ENCODE results near the gene ENAH.

The ENAH gene

DNA sequence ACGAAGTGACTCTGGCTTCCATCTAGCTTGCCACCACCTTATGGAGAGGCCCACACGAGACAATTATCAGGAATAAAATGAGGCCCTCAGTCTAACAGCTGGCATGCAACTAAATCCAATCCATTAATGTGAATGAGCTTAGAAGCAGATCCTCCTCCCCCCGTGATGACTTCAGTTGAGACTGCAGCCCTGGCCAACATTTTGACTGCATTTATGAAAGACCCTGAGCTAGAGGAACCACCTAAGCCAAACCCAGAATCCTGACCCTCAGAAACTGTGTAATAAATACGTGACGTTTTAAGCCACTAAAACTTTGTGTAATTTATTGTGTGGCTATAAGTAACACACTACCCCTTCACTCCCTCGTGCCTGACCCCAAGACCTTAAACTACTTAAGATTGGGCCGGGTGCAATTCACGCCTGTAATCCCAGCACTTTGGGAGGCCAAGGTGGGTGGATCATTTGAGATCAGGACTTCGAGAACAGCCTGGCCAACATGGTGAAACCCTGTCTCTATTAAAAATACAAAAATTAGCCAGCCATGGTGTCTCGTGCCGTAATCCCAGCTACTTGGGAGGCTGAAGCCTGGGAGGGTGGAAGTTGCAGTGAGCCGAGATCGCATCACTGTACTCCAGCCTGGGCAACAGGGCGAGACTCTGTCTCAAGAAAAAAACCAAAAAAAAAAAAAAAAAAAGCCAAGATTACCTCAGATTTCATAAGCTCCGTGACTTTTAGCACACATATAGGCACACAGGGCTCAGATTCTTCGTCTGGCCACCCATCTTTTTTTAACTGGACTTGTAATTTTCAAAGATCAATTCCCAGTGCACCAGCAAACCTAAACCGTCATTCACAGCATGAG, 72.5 kb downstream of the ENAH start:
- no peak for DNase-seq (ENCODE audit: low read depth, low spot score)
- H3K4me3 ChIP-seq (ENCODE audit: low read length): no peak overlapping the region

DNA sequence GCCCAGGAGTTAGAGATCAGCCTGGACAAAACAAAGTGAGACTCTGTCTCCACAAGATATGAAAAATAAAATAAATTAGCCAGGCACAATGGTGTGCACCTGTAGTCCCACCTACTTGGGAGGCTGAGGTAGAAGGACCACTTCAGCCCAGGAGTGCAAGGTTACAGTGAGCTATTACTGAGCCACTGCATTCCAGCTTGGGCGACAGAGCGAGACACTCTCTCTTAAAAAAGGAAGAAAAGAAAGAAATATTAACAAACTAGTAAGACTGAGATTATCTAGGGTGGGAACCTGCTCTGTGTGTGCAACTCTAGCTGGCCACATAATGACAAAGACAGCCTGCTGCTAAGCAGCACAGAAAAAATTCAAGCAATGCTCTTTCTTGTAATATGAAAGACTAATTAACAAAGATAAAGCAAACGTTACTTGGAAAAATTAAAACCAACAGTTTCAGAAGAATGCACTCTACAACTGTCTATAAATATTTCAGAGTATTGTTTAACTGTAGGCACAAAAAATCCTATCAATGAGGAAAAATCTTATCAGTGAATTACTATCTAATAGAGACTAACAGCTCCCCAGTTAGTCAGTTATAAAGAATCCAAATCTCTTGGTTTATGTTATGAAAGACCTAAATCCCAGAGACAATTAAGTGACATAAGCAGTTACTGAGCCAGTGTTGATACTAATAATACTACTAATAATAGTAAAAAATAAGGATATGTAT, 74.5 kb downstream of the ENAH start:
- no peak overlapping the region for H3K4me3 ChIP-seq (ENCODE audit: low read length)
- no peak for DNase-seq (ENCODE audit: low read depth, low spot score)

DNA sequence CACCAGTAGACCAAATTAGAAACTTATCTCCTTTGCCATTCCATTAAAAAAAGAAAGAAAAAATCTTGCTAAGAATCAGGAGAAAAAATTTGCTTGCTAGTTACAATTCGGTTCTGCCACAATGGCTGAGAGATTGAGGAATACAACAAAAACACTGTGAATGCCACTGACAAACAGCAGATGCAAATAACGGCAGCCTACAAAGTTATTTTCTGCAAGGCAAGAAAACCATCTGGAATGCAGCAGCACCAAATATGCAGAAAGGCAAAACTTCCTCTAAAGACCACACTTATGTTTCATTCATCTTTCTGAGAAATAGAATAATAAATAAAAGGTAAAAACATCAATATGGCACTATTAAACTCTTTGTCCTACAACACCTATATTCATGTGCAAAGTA, 75.7 kb downstream of the ENAH start:
- no peak overlapping the region for H3K4me3 ChIP-seq (ENCODE audit: low read length)
- no peak for DNase-seq (ENCODE audit: low read depth, low spot score)

DNA sequence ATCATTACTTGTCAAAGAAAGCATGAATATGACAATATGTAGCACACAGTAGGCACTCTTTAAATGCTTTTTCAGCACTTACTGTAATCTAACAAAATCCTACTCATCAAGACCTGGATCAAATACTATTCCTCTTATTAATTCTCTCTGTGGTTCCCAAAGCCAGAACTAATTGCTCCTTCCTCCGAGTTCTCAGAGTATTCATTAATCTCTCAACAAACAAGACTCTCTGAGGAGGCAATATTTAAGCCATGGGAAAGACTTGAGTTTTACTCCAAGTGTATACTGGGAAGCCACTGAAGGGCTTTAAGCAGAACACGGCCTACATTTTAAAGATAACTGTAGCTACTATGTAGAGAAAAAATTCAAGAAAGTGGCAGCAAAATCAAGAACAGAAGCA, 79.7 kb downstream of the ENAH start:
- DNase-seq (ENCODE audit: low read depth, low spot score): no peak
- H3K4me3 ChIP-seq (ENCODE audit: low read length): no peak overlapping the region

DNA sequence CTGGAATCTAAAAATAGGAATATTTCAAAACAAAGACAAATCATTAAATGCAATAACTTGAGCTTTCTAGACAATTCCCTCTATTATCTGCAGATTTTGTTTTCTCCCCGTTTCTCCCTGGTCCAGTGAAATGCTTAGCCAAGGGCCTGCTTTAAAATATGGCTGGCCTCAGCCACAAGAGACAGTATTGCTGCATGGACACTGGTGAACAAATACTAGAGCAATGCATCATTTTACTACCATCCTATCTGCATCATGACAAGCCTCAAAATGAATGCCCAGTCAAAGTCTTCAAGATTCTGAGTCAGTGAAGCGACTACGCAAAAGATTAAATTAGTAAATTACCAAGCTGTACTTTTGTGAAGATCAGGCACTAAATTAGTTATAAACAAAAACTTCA, 80.5 kb downstream of the ENAH start:
- DNase-seq (ENCODE audit: low read depth, low spot score): no peak

DNA sequence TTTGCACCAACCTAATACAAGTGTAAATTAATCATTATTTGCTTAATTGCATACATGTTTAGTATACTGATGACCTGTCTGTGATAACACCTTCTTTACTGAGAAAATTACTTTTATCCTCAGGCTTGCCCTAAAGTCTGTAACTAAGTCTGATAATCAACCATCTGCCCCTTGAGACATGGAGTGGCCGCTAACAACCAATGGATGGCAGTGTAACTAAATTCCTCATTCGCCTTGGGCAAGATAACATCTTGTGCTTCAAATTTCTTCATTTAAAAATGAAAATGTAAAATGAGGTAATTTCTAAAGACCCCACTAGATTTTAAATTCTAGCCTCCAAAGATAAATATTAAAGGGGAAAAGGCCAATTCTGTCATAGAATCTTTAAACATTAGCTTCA, 85.1 kb downstream of the ENAH start:
- no peak for DNase-seq (ENCODE audit: low read depth, low spot score)
- H3K4me3 ChIP-seq (ENCODE audit: low read length): no peak overlapping the region

More for the DNA sequence above, 80.5 kb downstream of the ENAH start:
- H3K4me3 ChIP-seq (ENCODE audit: low read length): no peak overlapping the region

DNA sequence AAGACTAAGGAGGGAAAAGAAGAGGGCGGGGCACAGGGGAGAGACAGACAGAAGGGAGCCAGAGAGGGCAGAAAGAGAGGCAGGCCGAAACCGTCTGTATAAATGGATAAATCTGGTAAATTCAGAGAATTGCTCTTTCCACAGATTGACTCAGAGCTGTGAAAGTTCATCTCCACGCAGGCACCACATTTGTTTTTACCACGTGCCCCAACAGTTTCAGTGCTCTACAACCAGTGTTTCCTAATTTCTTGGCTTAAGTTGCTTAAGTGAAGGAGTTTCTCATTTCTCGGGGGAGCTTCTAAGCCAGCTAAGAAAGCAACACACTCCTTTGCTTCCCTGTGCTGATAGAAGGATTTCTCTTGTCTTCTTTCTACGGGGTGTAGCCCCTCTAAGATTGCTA, 87.1 kb downstream of the ENAH start:
- DNase-seq (ENCODE audit: low read depth, low spot score): no peak
- no peak overlapping the region for H3K4me3 ChIP-seq (ENCODE audit: low read length)

DNA sequence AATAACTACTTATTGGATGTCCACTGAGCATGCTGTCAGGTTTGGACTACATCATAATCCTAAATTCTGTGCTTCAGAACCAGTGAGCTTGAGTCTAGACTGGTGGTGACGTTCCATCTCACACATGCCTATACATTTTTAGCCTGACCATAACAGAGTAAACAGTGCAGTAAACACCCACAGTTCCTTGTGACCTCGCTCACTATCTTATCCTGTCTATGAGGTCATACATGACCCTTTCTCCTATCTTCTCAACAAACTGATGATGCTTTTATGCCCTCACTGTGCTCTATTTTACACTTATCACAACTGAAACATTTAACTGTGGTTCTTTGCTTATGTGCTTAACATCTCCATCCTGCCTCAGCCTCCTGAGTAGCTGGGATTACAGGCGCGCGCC, 91.2 kb downstream of the ENAH start:
- no peak for DNase-seq (ENCODE audit: low read depth, low spot score)
- H3K4me3 ChIP-seq (ENCODE audit: low read length): no peak overlapping the region

DNA sequence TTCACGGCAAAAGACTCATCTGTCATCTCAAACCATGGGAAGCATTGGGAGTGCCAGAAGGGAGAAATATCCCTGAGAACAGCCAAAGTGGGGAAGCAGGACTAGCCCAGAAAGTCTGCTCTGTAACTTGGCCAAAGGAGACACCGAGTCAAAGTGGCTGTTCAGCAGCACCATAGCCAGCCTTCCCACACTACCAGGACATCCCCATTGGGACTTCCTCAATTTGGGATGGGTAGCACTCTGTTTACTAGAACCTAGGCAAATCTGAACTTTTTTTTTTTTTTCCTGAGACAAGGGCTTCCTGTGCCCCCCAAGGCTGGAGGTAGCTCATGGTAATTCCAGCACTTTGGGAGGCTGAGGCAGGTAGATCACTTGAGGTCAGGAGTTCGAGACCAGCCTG, 93.0 kb downstream of the ENAH start:
- no peak for DNase-seq (ENCODE audit: low read depth, low spot score)
- no peak overlapping the region for H3K4me3 ChIP-seq (ENCODE audit: low read length)

DNA sequence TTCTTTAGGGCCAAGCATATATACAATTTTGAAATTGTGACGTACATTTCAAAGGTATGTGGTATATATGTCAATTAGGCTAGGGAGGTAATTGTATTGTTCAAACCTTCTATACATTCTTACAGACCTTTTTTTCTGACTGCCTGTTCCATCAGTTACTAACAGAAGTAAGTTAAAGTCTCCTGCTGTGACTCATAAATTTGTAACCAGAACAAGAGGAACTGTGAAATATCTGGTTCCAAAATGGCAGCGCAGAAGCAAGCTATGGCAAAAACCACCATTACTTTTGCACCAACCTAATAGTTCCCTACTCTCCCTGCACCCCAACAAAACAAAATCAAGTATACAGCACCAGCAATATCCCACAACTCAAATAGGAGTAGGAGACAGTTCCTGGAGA, 93.6 kb downstream of the ENAH start:
- DNase-seq (ENCODE audit: low read depth, low spot score): no peak
- H3K4me3 ChIP-seq (ENCODE audit: low read length): no peak overlapping the region

DNA sequence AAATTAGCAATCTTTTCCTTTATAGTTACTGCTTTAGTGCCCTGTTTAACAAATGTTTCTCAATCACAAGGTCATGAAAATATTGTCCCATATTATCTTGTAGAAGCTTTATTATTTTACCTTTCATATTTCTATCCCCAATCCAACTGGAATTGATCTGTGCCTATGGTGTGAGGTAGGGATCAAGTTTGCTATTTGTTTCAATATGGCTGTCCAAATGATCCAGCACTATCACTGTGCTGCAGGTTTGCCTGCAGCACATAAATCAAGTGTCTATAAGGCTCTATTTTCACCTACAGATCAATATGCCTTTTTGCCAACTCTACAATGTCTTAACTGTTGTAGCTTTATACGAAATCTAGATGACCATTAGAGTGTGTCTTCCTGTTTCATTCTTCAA, 96.2 kb downstream of the ENAH start:
- H3K4me3 ChIP-seq (ENCODE audit: low read length): no peak overlapping the region
- DNase-seq (ENCODE audit: low read depth, low spot score): no peak

DNA sequence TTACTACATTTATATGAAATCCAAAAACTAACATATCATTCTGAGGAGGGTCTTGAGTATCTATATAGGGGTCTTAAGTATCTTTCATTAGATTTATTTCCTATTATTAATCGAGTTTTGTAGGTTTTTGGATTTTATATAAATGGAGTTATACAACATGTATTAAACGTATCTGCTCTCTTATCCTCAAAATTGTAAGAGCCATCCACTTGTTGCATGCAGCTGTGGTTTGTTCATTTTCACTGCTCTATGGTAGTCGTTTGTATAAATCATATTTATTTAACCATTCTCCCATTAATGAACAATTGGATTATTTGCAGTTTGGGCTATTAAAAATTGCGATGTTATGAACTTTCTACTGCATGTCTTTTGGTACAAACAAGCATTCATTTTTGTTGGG, 97.1 kb downstream of the ENAH start:
- DNase-seq (ENCODE audit: low read depth, low spot score): no peak
- H3K4me3 ChIP-seq (ENCODE audit: low read length): no peak overlapping the region

DNA sequence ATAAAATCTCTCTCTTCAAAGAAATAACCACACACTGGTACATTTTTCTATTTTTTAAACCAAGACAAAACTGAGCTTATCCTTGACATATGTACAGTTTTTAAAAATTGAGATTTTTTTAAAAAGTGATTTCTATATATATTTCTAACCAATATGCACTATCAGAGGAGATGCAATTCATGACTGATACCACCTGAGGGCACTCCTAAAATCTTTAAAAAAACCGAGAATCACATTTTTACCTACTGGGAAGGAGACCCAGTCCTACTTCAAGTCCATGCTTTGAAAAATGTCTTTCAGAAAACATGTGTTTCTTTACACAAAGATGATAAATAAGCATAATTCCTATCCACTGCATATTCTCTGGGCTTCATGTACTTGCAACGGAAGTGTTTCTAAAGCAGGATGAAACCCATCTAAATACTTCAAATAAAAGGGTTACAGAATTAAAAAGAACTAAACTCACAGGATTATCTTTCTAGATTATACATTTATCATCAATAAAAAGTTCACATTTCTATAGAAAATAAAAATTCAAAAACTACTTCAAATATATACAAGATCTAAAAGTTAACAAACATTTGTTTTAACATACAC, 98.6 kb downstream of the ENAH start:
- DNase-seq (ENCODE audit: low read depth, low spot score): peak; percentile 21
- no peak overlapping the region for H3K4me3 ChIP-seq (ENCODE audit: low read length)

DNA sequence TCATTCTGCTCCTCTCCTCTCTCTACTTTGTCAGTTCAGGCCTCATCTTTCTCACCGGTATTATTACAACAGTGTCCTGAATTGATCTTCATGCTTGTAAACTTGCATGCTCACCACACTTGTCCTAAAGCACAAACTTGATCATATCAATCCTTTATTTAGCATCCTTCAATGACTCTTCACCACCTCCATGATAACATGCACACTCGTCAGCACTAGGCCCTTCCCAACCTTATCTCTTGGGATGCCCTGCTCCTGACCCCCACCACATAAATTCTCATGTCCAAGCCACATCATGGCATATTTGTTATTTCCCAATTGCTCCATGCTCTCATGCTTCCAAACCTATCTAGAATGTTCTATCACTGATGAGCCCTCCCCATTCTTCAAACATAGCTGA, 103.1 kb downstream of the ENAH start:
- H3K4me3 ChIP-seq (ENCODE audit: low read length): no peak overlapping the region
- no peak for DNase-seq (ENCODE audit: low read depth, low spot score)

DNA sequence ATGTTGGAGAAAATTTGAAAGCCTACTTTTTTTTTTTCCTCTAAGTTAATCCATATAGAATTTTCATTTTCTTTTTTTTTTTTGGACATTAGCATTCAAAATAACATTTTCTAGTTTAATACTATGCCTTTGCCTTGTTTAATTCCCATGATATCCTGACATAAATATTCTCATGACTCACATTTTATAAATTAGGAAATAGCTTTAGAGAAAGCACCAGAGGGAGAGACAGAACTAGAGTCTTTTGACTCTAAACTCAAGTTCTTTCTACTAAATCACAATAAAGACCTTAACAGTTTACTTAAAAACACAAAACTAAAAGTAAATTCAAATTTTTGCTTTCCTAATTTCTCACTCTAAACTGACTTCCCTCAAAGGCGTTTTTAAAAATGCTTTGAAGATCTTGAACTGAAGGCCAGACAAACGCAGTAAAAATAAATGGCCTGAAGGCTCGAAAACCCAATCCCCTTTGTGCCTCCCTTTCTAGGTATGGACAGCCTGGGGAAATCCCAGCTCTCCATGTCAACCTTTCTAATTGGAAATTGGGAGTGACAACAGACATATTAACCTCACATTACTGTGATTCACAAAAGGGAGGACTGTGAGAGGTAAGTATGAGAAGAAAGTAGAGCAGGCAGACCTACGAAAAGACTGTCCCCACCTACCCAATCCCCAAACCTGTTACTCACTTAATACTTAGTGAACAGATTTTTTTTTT, 104.6 kb downstream of the ENAH start:
- H3K4me3 ChIP-seq (ENCODE audit: low read length): no peak overlapping the region
- no peak for DNase-seq (ENCODE audit: low read depth, low spot score)

DNA sequence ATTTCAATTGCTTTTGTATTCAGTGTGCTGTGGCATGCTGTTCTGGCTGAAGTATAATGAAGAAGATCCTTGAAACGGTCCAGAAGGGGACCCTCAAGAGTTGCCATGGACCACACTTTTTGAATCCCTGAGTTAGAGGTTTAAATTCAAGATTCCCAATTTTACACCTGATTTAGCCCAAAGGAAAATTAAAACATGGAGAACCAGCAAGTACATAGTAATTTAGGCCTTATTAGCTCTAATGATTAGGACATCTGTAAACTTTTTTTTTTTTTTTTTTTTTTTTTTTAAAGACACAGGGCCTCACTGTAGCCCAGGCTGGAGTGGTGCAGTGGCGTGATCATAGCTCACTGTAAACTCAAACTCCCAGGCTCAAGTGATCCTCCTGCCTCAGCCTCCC, 107.3 kb downstream of the ENAH start:
- H3K4me3 ChIP-seq (ENCODE audit: low read length): no peak overlapping the region
- no peak for DNase-seq (ENCODE audit: low read depth, low spot score)

DNA sequence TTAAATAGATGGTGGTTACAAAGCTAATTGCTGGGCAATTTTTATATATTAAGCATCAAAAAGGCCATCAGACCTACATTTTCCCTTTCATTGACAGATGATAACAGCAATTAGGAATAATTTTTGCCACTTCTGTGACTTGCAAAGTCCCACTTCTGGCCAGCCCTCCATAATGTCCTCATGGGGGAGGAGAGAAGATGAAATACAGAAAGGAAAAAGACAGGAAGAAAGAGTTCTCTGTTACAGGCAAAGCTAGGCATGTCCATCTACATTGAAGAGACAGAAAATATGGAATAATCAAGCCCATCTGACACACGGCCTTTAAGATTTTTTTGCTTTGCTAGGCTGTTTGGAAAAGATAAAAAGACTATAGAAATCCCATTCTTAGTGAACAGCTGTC, 108.0 kb downstream of the ENAH start:
- no peak for DNase-seq (ENCODE audit: low read depth, low spot score)
- no peak overlapping the region for H3K4me3 ChIP-seq (ENCODE audit: low read length)

DNA sequence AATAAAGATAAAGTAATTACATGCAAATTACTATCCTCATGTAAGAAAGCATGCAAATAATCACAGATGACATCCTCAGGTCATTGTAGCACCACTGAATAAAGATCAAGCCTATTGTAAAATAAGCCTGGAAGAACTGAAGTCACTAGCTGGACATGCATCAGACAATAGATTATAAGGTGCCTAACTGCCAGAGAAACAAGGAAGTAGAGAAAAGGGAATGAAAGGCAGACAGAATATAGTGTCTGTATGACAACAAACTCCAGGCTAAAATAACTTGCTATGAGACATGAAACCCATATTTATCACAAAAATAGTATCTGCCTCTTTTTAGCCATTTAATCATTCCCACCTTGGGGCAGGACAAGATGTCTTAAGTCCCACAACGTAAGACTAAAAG, 108.7 kb downstream of the ENAH start:
- H3K4me3 ChIP-seq (ENCODE audit: low read length): no peak overlapping the region
- no peak for DNase-seq (ENCODE audit: low read depth, low spot score)

DNA sequence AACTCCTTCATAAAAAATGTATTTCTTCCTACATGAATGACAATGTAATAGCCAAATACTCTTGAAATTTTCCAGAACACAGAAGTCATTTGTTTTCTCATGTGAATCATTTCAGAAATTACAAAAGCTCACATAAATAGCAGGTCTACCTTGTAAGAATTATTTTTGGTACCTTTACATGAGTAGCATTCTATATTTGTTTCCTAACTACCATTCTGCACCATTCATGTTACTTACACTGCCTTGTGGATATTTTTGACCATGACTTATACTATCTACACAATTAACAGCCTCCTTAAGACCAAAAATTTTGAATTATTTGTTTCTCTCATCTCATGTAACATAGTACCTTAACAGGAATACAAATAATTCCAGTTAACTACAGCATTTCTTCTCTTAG, 109.6 kb downstream of the ENAH start:
- no peak overlapping the region for H3K4me3 ChIP-seq (ENCODE audit: low read length)
- DNase-seq (ENCODE audit: low read depth, low spot score): no peak

DNA sequence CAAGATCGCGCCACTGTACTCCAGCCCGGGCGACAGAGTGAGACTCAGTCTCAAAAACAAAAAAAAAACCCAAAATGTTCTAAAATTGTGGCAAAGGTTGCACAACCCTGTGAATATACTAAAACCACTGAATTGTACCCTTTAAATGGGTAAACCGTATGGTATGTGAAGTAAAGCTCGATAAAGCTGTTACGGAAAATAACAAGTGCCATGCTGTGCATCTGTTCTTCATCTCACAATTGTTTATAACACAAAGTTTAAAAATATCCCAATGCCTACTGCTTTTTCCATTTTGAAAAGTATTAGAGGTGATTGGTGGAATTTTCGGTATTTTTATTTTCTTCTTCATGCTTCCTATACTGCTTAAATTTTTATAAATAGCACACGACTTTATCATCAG, 111.5 kb downstream of the ENAH start:
- no peak overlapping the region for H3K4me3 ChIP-seq (ENCODE audit: low read length)
- no peak for DNase-seq (ENCODE audit: low read depth, low spot score)
